Activated T-helper 1 cell treated with Interleukin-2 at 50 U/mL for 16 hours (primary cell): ENCODE results near the gene RPL41.
A peak's percentile ranks its signal among the peaks of the same experiment; 100 is the strongest.
"Not testable (repeated sequence)": the region's sequence is repeated elsewhere in the genome, so short reads cannot be mapped to it uniquely, and the experiment has no call there.

Source experiments
- DNase-seq: peaks from one replicate; pipeline ENCODE4 v3.0.0-alpha.2; 2020; ENCODE audit warnings: low read depth

Gene RPL41

DNA sequence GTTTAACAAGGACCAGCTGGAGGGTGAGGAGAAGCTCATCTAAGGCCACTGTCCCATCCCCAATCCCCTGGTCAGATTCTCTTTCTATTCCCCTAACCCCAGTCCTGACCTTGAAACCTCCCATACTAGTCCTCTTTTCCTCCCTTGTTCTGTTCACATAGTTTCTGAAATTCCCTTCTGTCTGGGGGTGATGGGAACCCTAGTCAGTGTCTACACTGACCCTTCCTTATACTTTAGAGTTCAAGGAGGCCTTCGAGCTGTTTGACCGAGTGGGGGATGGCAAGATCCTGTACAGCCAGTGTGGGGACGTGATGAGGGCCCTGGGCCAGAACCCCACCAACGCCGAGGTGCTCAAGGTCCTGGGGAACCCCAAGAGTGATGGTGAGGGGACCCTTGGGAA, 38.4 kb downstream of the RPL41 start:
- DNase-seq, result no peak

DNA sequence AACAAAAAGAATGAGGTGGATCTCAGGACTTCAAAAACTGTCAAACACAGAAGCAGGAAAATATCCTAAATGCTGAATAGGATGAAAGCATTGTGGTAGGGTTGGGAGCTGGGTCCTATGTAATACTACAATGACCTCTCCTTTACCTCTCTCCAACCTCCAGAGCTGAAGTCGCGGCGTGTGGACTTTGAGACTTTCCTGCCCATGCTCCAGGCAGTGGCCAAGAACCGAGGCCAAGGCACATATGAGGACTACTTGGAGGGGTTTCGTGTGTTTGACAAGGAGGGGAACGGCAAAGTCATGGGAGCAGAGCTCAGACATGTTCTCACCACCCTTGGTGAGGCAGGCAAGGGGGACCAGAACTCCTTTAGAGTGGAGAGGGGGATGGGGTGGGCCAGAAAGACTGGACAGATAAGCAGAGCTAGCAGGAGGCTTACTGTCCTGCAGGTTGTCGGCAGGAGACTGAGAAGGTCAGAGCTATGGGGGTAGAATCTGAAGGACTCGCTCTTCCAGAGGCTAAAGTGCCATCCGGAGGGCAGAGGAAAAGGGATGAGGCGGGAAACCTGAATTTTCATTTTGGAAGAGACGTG, 38.9 kb downstream of the RPL41 start:
- no peak for DNase-seq

- DNase-seq, result not testable (repeated sequence)
Measured at GRCh38 chr12:56156464-56157200, 40.2 kb downstream of the RPL41 start.

DNA sequence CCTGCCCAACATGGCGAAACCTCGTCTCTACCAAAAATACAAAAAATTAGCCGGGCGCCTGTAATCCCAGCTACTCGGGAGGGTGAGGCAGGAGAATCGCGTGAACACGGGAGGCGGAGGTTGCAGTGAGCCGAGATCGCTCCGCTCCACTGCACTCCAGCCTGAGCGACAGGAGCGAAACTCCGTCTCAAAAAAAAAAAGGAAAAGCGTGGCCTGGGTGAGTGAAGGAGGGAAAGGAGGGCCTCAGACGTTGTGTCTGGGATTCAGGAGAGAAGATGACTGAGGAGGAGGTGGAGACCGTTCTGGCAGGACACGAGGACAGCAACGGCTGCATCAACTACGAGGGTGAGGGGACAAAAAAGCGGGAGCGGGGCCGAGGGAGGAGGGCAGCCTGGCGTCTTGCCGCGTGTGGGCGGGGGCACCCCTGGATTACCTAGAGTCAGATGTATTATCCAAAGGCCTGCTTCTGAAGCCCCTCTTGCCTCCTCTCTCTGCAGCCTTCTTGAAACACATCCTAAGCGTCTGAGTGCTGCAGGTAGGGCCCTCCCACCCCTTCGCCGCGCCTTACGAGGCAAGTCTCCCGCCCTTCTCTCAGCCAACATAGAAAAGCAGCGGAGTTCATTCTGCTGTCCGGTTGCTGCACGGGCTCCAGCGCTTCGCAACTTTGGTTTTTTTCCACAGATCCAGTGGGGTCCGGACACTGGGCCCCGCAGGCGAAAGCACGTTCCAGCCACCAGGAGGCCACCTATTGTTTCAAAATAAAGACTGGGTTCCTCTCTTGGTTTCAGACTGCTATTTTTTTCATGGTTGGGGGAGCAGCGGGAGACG, 41.0 kb downstream of the RPL41 start:
- DNase-seq, result peak; percentile 37

DNA sequence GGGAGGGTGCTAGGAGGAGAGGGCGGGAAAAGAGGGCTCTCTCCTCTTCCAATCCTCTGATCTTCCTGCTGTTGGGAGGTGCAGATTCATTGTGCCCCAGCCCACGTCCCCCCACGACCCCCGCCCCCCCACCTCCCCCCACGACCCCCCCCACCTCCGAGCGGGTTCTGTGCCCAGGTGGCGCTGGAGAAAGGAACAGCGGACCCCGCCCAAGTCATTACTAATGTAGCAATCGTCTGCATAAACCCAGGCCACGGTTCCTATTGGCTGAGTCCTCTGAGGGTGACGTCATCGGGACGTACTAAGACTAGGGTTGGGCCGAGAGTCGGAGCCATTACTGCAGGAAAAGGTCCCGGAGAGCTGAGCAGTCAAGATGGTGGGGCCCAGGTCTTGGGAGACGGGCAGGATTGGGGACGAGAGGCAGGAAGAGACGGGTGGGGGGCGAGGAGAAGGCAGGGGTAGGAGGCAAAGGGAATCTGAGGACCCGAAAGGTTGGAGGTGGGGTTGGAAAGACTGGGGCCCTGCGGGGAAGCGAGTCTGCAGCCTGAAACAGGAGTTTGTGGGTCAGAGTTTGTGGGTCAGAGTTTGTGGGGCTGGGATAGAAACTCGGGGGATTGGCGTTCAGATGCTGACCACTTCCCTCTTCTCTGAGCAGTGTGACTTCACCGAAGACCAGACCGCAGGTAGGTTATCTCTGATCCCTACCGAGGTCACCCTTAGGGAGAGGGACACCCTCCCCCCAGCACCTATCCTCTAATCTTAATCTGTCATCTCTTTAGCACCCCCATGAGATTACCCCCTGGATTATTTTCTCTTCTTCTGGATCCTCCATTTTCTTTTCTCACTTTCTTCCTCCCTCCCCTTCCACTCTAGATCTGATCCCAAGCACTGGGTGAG, 41.8 kb downstream of the RPL41 start, which contains the start of gene MYL6:
Gene MYL6 (plus strand): TSS at position 331 of the 897 bp plus-strand sequence. CDS start 43 bp downstream, at position 374.
- peak; percentile 82 for DNase-seq

GRCh38 chr12:56158926-56159461, 42.6 kb downstream of the RPL41 start:
- no peak for DNase-seq

DNA sequence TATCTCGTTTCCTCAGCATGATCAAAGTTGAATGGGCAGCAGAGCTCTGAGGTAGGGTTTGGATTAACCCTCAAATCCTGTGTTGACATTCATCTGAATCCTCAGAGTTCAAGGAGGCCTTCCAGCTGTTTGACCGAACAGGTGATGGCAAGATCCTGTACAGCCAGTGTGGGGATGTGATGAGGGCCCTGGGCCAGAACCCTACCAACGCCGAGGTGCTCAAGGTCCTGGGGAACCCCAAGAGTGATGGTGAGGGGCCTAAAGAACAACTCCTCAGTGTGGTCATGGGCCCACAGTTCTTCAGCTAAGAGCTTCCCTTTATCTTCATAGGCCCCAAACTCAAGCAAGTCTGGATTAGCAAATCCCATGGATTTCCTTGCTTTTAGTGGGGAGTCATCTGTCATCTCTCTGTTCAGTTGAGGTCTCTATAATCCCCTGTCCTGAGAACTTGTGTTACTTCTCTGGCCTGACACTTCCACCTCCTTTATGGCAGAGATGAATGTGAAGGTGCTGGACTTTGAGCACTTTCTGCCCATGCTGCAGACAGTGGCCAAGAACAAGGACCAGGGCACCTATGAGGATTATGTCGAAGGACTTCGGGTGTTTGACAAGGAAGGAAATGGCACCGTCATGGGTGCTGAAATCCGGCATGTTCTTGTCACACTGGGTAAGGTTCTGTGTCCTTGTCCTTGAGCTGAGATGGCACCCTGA, 43.2 kb downstream of the RPL41 start:
- no peak for DNase-seq

DNA sequence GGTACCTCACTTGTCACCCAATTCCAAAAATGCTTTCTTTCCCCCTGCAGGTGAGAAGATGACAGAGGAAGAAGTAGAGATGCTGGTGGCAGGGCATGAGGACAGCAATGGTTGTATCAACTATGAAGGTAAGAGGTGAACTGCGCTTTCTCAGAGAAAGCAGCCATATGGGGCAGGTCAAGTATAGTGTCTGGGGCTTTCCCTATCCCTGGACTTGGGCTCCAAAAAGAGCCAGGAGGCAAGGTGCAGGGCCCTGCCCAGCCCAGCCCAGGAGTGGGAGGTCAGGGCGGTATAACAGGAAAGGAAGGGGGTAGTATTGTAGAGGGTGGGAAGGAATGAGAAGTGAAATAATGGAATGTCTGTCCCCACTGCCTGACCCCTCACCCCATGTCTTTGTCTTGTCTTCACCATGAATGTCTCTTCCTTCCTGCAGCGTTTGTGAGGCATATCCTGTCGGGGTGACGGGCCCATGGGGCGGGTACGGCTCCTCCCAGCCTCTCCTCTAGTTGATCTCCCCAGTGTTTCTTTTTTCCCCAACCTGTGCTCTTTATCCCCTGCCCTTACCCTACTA, 43.8 kb downstream of the RPL41 start:
- DNase-seq, result peak; percentile 47

- no peak for DNase-seq
Measured at GRCh38 chr12:56160894-56161689, 44.7 kb downstream of the RPL41 start.

GRCh38 chr12:56161690-56162351, 45.4 kb downstream of the RPL41 start:
- no peak for DNase-seq

GRCh38 chr12:56162468-56163290, 46.2 kb downstream of the RPL41 start:
- DNase-seq, result no peak

DNA sequence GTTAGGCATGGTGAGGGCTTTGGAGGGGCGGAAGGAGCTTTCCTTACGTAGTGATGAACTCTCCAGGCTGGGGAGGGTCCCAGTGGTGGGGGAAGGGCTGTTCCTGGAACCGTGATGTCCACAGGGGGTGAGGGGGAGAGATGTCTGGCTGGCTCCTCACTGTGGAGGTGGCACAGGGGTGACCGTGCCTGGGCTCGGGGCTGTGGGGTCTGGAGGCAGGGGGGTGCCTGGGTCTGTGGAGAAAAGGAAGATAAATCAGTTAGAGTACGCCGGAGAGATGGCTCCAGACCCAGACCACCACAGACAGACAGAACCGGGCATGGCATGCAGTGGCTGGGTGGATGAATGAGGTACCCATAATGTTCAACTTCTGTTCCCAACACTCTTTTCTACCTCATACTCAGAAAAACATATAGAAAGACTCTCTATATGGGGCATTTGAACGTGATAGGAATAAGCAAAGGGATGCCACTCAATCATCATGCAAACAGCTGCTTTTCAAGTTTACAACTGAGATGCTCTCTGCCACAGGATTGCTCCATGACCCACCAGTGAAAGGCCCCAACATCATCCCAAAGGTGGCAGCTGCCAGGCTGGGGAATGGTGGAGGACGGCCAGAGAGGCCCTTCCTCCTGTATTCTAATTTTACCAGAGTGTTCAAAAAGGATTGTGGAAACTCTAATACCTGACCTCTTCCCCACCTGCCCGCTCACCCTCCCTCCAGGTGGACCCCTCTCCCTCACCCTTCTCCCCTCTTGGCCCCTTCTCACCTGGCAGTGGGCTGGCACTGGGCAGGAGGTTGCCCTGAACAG, 47.3 kb downstream of the RPL41 start:
- no peak for DNase-seq

- DNase-seq, result no peak
Measured at GRCh38 chr12:56164345-56164729, 47.9 kb downstream of the RPL41 start.

DNA sequence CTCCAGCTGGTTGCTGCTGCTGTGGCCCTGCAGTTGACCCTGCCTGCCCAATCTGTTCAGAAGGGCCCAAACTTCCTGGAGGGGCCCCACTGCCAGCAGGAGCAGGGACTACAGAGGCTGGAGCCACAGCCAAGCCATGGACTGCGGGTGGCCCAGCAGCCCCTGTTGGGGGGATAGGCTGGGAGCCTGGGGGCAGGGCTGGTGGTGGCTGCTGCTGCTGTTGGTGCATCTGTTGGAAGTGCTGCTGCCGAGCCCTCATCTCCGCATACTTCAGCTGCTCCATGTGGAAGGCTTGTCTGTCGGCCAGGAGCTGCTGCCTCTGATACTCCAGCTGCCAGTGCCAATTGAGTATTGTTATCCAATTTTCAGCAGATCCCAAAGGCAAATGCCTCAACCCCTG, 48.9 kb downstream of the RPL41 start:
- no peak for DNase-seq
